Lung (tissue), 12 donors: ENCODE data around the gene SLC16A3. TPM values are rescaled to one million over a fixed set of nuclear protein-coding genes. Genes with fewer than 3 reads are reported as not detected.
A peak's percentile ranks its signal among the peaks of the same experiment; 100 is the strongest.

Experiments used
- ATAC-seq: fragments of 200-7000 bp; cut with Tn5 transposase; one replicate; pipeline ENCODE4 v1.9.1; 2020; ENCODE audit warnings: moderate number of reproducible peaks; ENCODE audit not compliant: insufficient read depth, low FRiP score
- DNase-seq, 3 donors: peaks; one replicate each; pipeline ENCODE4 v3.0.0-alpha.2; 2013 to 2017
- H3K27ac ChIP-seq, 2 donors: one replicate each; pipeline ENCODE4 v1.5.1; 2013; ENCODE audit warnings: mild to moderate bottlenecking in 2 of 2, moderate library complexity in 2 of 2, control low read depth in 1 of 2, inconsistent platforms in 1 of 2, low read depth in 1 of 2, low read length in 1 of 2
- H3K27me3 ChIP-seq, 3 donors: one replicate each; pipeline ENCODE4 v1.5.1; 2013; ENCODE audit warnings: low read length in 2 of 3; ENCODE audit not compliant: control insufficient read depth in 3 of 3, insufficient read depth in 3 of 3
- H3K36me3 ChIP-seq, 4 donors: one replicate each; pipeline ENCODE4 v1.5.1; 2013; ENCODE audit warnings: low read length in 4 of 4, mild to moderate bottlenecking in 1 of 4, moderate library complexity in 1 of 4; ENCODE audit not compliant: control insufficient read depth in 4 of 4, insufficient read depth in 4 of 4
- H3K4me1 ChIP-seq, 5 donors: one replicate each; pipeline ENCODE4 v1.5.1; 2013; ENCODE audit warnings: low read length in 5 of 5, mild to moderate bottlenecking in 2 of 5, moderate library complexity in 1 of 5; ENCODE audit not compliant: control insufficient read depth in 5 of 5, insufficient read depth in 5 of 5
- H3K4me3 ChIP-seq: one replicate; pipeline ENCODE4 v1.5.1; 2013; ENCODE audit warnings: mild to moderate bottlenecking, control low read depth, moderate library complexity
- H3K9ac ChIP-seq, 2 donors: one replicate each; pipeline ENCODE4 v1.5.1; 2013; ENCODE audit warnings: low read length in 2 of 2, control low read depth in 1 of 2; ENCODE audit not compliant: insufficient read depth in 1 of 2
- H3K9me3 ChIP-seq, 4 donors: one replicate each; pipeline ENCODE4 v1.5.1; 2013; ENCODE audit warnings: low read length in 3 of 4, mild to moderate bottlenecking in 1 of 4, moderate library complexity in 1 of 4; ENCODE audit not compliant: control insufficient read depth in 4 of 4, insufficient read depth in 3 of 4
- CTCF ChIP-seq: IDR thresholded peaks from 2 replicates; pipeline ENCODE4 v1.5.1; 2012; ENCODE audit warnings: mild to moderate bottlenecking; ENCODE audit errors: control extremely low read depth, extremely low read depth
- WGBS, 2 donors: extraction: QIAGEN DNeasy Blood & Tissue Kit; methylation state at CpG; one replicate each; pipeline ENCODE4 v1.1.7; 2013; 5-methylcytosine and 5-hydroxymethylcytosine counted together
- polyA plus RNA-seq, 2 donors: library from polyadenylated mRNA; stranded (reverse); fragments of 200-250 nt; gene quantifications; one replicate each; pipeline ENCODE4 v1.2.1, GENCODE V29; 2013
- total RNA-seq, 2 donors: library from RNA; depleted of rRNA in 1 of 2; stranded (reverse); fragments of >200 nt in 1 of 2; gene quantifications; one replicate each; pipeline ENCODE4 v1.2.1, GENCODE V29; 2014 to 2021
- donor health status: control.
- donor health status: control.
- donor health status: Bipolar disorder and iron deficiency.
- donor health status: healthy.
- donor health status: DM: yes; HTN: yes; CAD: no.

Gene SLC16A3
- total and polyA plus RNA-seq, 4 donors = 31.0 to 309 (median 93.4) TPM

DNA sequence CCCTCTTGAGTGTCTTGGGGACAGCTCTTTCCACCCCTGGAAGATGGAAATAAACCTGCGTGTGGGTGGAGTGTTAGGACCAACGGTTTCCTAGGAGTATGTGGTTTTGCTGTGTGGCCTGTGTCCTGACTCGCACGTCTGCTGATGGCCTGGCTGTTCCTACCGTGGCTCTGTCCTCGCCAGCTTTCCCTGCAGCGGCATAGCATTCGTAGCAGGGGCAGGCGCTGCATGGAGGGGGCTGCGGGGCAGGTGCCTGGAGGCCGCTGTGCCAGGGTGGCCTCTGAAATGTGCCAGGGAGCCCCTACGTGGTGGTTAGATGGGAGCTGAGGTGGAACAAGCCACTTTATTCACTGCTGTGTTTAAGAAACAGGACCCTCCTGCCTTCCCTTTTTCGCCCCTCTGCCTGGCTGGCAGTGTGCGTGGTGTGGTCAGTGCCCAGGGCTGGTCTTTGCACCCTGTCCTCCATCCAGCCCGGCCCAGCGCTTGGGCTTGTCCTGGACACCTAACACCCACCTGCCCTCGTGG, 10.6 kb downstream of the SLC16A3 start:
- Histone ChIP-seq H3K27me3 (no peaks in the 10 kb centered on the region), H3K9ac (no peak overlapping the region), H3K36me3 (peaks cover 0 to 44% (median 13%) of the 10 kb centered on the region in 4 donors), H3K4me1 (peaks cover 20 to 64% (median 54%) of the 10 kb centered on the region in 5 donors), H3K9me3 (no peaks in the 10 kb centered on the region), H3K27ac (peak overlapping the region in 1 of 2 donors; percentile 63), H3K4me3 (no peak overlapping the region)
- WGBS, 2 donors = 64 to 70% methylated on average over 17 of the region's 17 CpGs
- no peak for ATAC-seq
- no peak for TF ChIP-seq CTCF
- no peak for DNase-seq

- ATAC-seq = no peak
- peaks cover 0 to 49% (median 16%) of the 10 kb centered on the region in 4 donors for H3K36me3 ChIP-seq
- H3K4me3 ChIP-seq = no peak overlapping the region
- H3K9ac ChIP-seq = no peak overlapping the region
- 81 to 83% methylated on average over 17 to 22 of the region's 22 CpGs for WGBS, 2 donors
- TF ChIP-seq CTCF = no peak
- peak in 1 of 3 donors; percentile 73 for DNase-seq
- no peaks in the 10 kb centered on the region for H3K27me3 ChIP-seq
- H3K27ac ChIP-seq = peak overlapping the region in 1 of 2 donors; percentile 85
- H3K9me3 ChIP-seq = no peaks in the 10 kb centered on the region
- peaks cover 17 to 58% (median 54%) of the 10 kb centered on the region in 5 donors for H3K4me1 ChIP-seq
Measured at GRCh38 chr17:82239926-82240505, 11.2 kb downstream of the SLC16A3 start.

- no peaks in the 10 kb centered on the region for H3K27me3 ChIP-seq
Measured at GRCh38 chr17:82240506-82241182, 11.8 kb downstream of the SLC16A3 start.

More at GRCh38 chr17:82240506-82241182, 11.8 kb downstream of the SLC16A3 start:
- 64 to 71% methylated on average over 20 of the region's 20 CpGs for WGBS, 2 donors
- H3K9ac ChIP-seq = no peak overlapping the region
- peaks cover 15 to 53% (median 50%) of the 10 kb centered on the region in 5 donors for H3K4me1 ChIP-seq
- TF ChIP-seq CTCF = no peak
- peak overlapping the region; percentile 43 to 85 for H3K27ac ChIP-seq
- ATAC-seq = no peak
- H3K4me3 ChIP-seq = no peak overlapping the region
- H3K36me3 ChIP-seq = peaks cover 0 to 56% (median 21%) of the 10 kb centered on the region in 4 donors
- DNase-seq = no peak
- no peaks in the 10 kb centered on the region for H3K9me3 ChIP-seq
